Measurements from ENCODE around the gene WAPL.
A peak's percentile ranks its signal among the peaks of the same experiment; 100 is the strongest.

The WAPL gene

GRCh38 chr10:86556933-86557649, 35.5 kb upstream of the WAPL start:
- Histone ChIP-seq H3K27ac (peak overlapping the region; percentile 70), H3K4me3 (ENCODE audit: low read depth, low read length) (no peak overlapping the region), H3K9me3 (ENCODE audit: control insufficient read depth, low read length) (no peaks in the 10 kb centered on the region), H3K9ac (no peak overlapping the region), H3K4me1 (peaks cover 17% of the 10 kb centered on the region), H3K27me3 (ENCODE audit: control insufficient read depth, insufficient read depth, low read length) (no peaks in the 10 kb centered on the region), H3K79me2 (no peaks in the 10 kb centered on the region), H3K4me2 (ENCODE audit: low read length) (peak overlapping the region; percentile 0), H3K36me3 (ENCODE audit: control insufficient read depth, insufficient read depth, low read length) (no peaks in the 10 kb centered on the region), H2AFZ (peak overlapping the region; percentile 77)
- no peak for TF ChIP-seq CTCF (IDR thresholded peaks at IDR 0.05)

GRCh38 chr10:86556532-86556931, 34.9 kb upstream of the WAPL start:
- no peak overlapping the region for H3K4me3 ChIP-seq (ENCODE audit: low read depth, low read length)
- no peaks in the 10 kb centered on the region for H3K79me2 ChIP-seq
- peak overlapping the region; percentile 52 for H3K4me2 ChIP-seq (ENCODE audit: low read length)
- no peaks in the 10 kb centered on the region for H3K27me3 ChIP-seq (ENCODE audit: control insufficient read depth, insufficient read depth, low read length)
- peak overlapping the region; percentile 70 for H3K27ac ChIP-seq
- peak overlapping the region; percentile 77 for H2AFZ ChIP-seq
- peaks cover 17% of the 10 kb centered on the region for H3K4me1 ChIP-seq
- no peak for TF ChIP-seq CTCF (IDR thresholded peaks at IDR 0.05)
- H3K9me3 ChIP-seq (ENCODE audit: control insufficient read depth, low read length), result no peaks in the 10 kb centered on the region
- no peaks in the 10 kb centered on the region for H3K36me3 ChIP-seq (ENCODE audit: control insufficient read depth, insufficient read depth, low read length)
- H3K9ac ChIP-seq, result no peak overlapping the region

- Histone ChIP-seq H3K9me3 (ENCODE audit: control insufficient read depth, low read length) (no peaks in the 10 kb centered on the region), H3K36me3 (ENCODE audit: control insufficient read depth, insufficient read depth, low read length) (no peaks in the 10 kb centered on the region), H3K4me1 (peaks cover 17% of the 10 kb centered on the region), H3K27me3 (ENCODE audit: control insufficient read depth, insufficient read depth, low read length) (no peaks in the 10 kb centered on the region), H3K79me2 (no peaks in the 10 kb centered on the region), H3K27ac (no peak overlapping the region), H2AFZ (no peak overlapping the region), H3K4me2 (ENCODE audit: low read length) (no peak overlapping the region), H3K9ac (no peak overlapping the region), H3K4me3 (ENCODE audit: low read depth, low read length) (no peak overlapping the region)
- no peak for TF ChIP-seq CTCF (IDR thresholded peaks at IDR 0.05)
Observed at GRCh38 chr10:86553639-86554038, 32.0 kb upstream of the WAPL start.

- Histone ChIP-seq H3K36me3 (ENCODE audit: control insufficient read depth, insufficient read depth, low read length) (no peaks in the 10 kb centered on the region), H2AFZ (peak overlapping the region; percentile 31), H3K4me3 (ENCODE audit: low read depth, low read length) (no peak overlapping the region), H3K79me2 (no peaks in the 10 kb centered on the region), H3K9me3 (ENCODE audit: control insufficient read depth, low read length) (no peaks in the 10 kb centered on the region), H3K4me2 (ENCODE audit: low read length) (no peak overlapping the region), H3K27me3 (ENCODE audit: control insufficient read depth, insufficient read depth, low read length) (no peaks in the 10 kb centered on the region), H3K27ac (no peak overlapping the region), H3K9ac (no peak overlapping the region), H3K4me1 (peaks cover 17% of the 10 kb centered on the region)
- no peak for TF ChIP-seq CTCF (IDR thresholded peaks at IDR 0.05)
Observed at GRCh38 chr10:86553213-86553612, 31.6 kb upstream of the WAPL start.

GRCh38 chr10:86547296-86547695, 25.7 kb upstream of the WAPL start:
- no peak overlapping the region for H2AFZ ChIP-seq
- TF ChIP-seq CTCF (IDR thresholded peaks at IDR 0.05), result no peak
- no peak overlapping the region for H3K4me2 ChIP-seq (ENCODE audit: low read length)
- no peaks in the 10 kb centered on the region for H3K36me3 ChIP-seq (ENCODE audit: control insufficient read depth, insufficient read depth, low read length)
- H3K27me3 ChIP-seq (ENCODE audit: control insufficient read depth, insufficient read depth, low read length), result no peaks in the 10 kb centered on the region
- no peak overlapping the region for H3K4me3 ChIP-seq (ENCODE audit: low read depth, low read length)
- H3K9me3 ChIP-seq (ENCODE audit: control insufficient read depth, low read length), result no peaks in the 10 kb centered on the region
- no peaks in the 10 kb centered on the region for H3K4me1 ChIP-seq
- H3K79me2 ChIP-seq, result no peaks in the 10 kb centered on the region
- H3K9ac ChIP-seq, result no peak overlapping the region
- H3K27ac ChIP-seq, result no peak overlapping the region

All from parathyroid adenoma (tissue), 2 donors.